Measurements from ENCODE around the gene TNPO1. TPM values are rescaled to one million over a fixed set of nuclear protein-coding genes. Genes with fewer than 3 reads are reported as not detected.
"Not testable (repeated sequence)": the region's sequence is repeated elsewhere in the genome, so short reads cannot be mapped to it uniquely, and the experiment has no call there.

The TNPO1 gene
- polyA plus RNA-seq, 3 donors = 90.1 to 99.8 (median 95.0) TPM

GRCh38 chr5:72892846-72893245 is 76.4 kb downstream of the TNPO1 start:
- no peak for DNase-seq (ENCODE audit: extremely low read depth in 1 of 11, low read depth in 9 of 11, low spot score in 4 of 11)

GRCh38 chr5:72895758-72896157 is 79.3 kb downstream of the TNPO1 start:
- no peak for DNase-seq (ENCODE audit: extremely low read depth in 1 of 11, low read depth in 9 of 11, low spot score in 4 of 11)

- no peak for DNase-seq (ENCODE audit: extremely low read depth in 1 of 11, low read depth in 9 of 11, low spot score in 4 of 11)
These were observed 90.3 kb downstream of the TNPO1 start for GRCh38 chr5:72906806-72907205.

GRCh38 chr5:72908664-72909063 is 92.2 kb downstream of the TNPO1 start:
- DNase-seq (ENCODE audit: extremely low read depth in 1 of 11, low read depth in 9 of 11, low spot score in 4 of 11) = no peak

GRCh38 chr5:72917371-72917776 is 100.9 kb downstream of the TNPO1 start:
- no peak for DNase-seq (ENCODE audit: extremely low read depth in 1 of 11, low read depth in 9 of 11, low spot score in 4 of 11)

GRCh38 chr5:72920690-72921502 is 104.4 kb downstream of the TNPO1 start:
- peak in 2 of 11 donors; percentile 1 to 7 for DNase-seq (ENCODE audit: extremely low read depth in 1 of 11, low read depth in 9 of 11, low spot score in 4 of 11)

- DNase-seq (ENCODE audit: extremely low read depth in 1 of 11, low read depth in 9 of 11, low spot score in 4 of 11) = no peak
These were observed 105.4 kb downstream of the TNPO1 start for GRCh38 chr5:72921886-72922285.

- no peak for DNase-seq (ENCODE audit: extremely low read depth in 1 of 11, low read depth in 9 of 11, low spot score in 4 of 11)
These were observed 106.0 kb downstream of the TNPO1 start for GRCh38 chr5:72922422-72922821.

- no peak for DNase-seq (ENCODE audit: extremely low read depth in 1 of 11, low read depth in 9 of 11, low spot score in 4 of 11)
These were observed 109.0 kb downstream of the TNPO1 start for GRCh38 chr5:72925336-72926010.

GRCh38 chr5:72932686-72933085 is 116.2 kb downstream of the TNPO1 start:
- DNase-seq (ENCODE audit: extremely low read depth in 1 of 11, low read depth in 9 of 11, low spot score in 4 of 11) = not testable (repeated sequence)

- DNase-seq (ENCODE audit: extremely low read depth in 1 of 11, low read depth in 9 of 11, low spot score in 4 of 11) = not testable (repeated sequence)
These were observed 118.7 kb downstream of the TNPO1 start for GRCh38 chr5:72934953-72935725.

- DNase-seq (ENCODE audit: extremely low read depth in 1 of 11, low read depth in 9 of 11, low spot score in 4 of 11) = no peak
These were observed 120.4 kb downstream of the TNPO1 start for GRCh38 chr5:72936893-72937292.

- DNase-seq (ENCODE audit: extremely low read depth in 1 of 11, low read depth in 9 of 11, low spot score in 4 of 11) = no peak
These were observed 121.1 kb downstream of the TNPO1 start for GRCh38 chr5:72937517-72938061.

- DNase-seq (ENCODE audit: extremely low read depth in 1 of 11, low read depth in 9 of 11, low spot score in 4 of 11) = peak in 1 of 11 donors; percentile 22
These were observed 121.7 kb downstream of the TNPO1 start for GRCh38 chr5:72938206-72938605.

GRCh38 chr5:72940082-72940481 is 123.6 kb downstream of the TNPO1 start:
- DNase-seq (ENCODE audit: extremely low read depth in 1 of 11, low read depth in 9 of 11, low spot score in 4 of 11) = no peak

GRCh38 chr5:72943307-72943706 is 126.8 kb downstream of the TNPO1 start:
- no peak for DNase-seq (ENCODE audit: extremely low read depth in 1 of 11, low read depth in 9 of 11, low spot score in 4 of 11)

GRCh38 chr5:72947498-72947897 is 131.0 kb downstream of the TNPO1 start:
- no peak for DNase-seq (ENCODE audit: extremely low read depth in 1 of 11, low read depth in 9 of 11, low spot score in 4 of 11)

GRCh38 chr5:72949481-72949880 is 133.0 kb downstream of the TNPO1 start:
- DNase-seq (ENCODE audit: extremely low read depth in 1 of 11, low read depth in 9 of 11, low spot score in 4 of 11) = no peak

- DNase-seq (ENCODE audit: extremely low read depth in 1 of 11, low read depth in 9 of 11, low spot score in 4 of 11) = no peak
These were observed 135.4 kb downstream of the TNPO1 start for GRCh38 chr5:72951671-72952468.

All from renal cortex interstitium (tissue), 11 donors.